ENCODE results near the gene TNFAIP2. TPM values are rescaled to one million over a fixed set of nuclear protein-coding genes. Genes with fewer than 3 reads are reported as not detected.

The TNFAIP2 gene
- total and polyA plus RNA-seq, 2 experiments from 2014 or later: 9.9 to 14.1 TPM

GRCh38 chr14:103111232-103111868 is 11.9 kb upstream of the TNFAIP2 start:
- Histone ChIP-seq H3K27me3 (ENCODE audit: insufficient read depth) (peaks cover 22% of the 10 kb centered on the region), H3K9me2 (ENCODE audit: insufficient read depth) (no peaks in the 10 kb centered on the region), H3K36me3 (ENCODE audit: insufficient read depth) (no peaks in the 10 kb centered on the region), H2AFZ (no peak overlapping the region), H3K27ac (ENCODE audit: low read depth) (no peak overlapping the region), H3K4me2 (peak overlapping the region; percentile 88), H3K4me1 (ENCODE audit: insufficient read depth) (peaks cover 21% of the 10 kb centered on the region), H4K20me1 (replicated peaks; ENCODE audit: insufficient read depth) (no peaks in the 10 kb centered on the region), H3K79me2 (replicated peaks; ENCODE audit: insufficient read depth) (no peaks in the 10 kb centered on the region), H3K4me3 (peak overlapping the region; percentile 56; the same call in 1 of the 2 replicates), H3F3A (replicated peaks; ENCODE audit: low read depth) (no peaks in the 10 kb centered on the region)
- no peaks in the 10 kb centered on the region; the same call in 2 of the 3 replicates for H3K36me3 Mint-ChIP-seq (ENCODE audit: low read depth)
- H3K27ac Mint-ChIP-seq: no peak overlapping the region
- no peaks in the 10 kb centered on the region for H3K9me3 Mint-ChIP-seq
- H3K4me3 Mint-ChIP-seq: peak overlapping the region; percentile 60; the same call in 2 of the 3 replicates
- no peak for TF ChIP-seq ETS1 (IDR thresholded peaks at IDR 0.05)
- TF ChIP-seq EZH2 (IDR thresholded peaks at IDR 0.05; ENCODE audit: low read depth, unreplicated experiment): no peak
- TF ChIP-seq ZNF114 (CRISPR knock-in tag; IDR thresholded peaks at IDR 0.05): no peak
- no peak for TF ChIP-seq ZNF462 (CRISPR knock-in tag; IDR thresholded peaks at IDR 0.05)
- no peak for TF ChIP-seq CREB1 (CRISPR knock-in tag; IDR thresholded peaks at IDR 0.05; ENCODE audit: low read depth)
- TF ChIP-seq ZNF331 (CRISPR knock-in tag; IDR thresholded peaks at IDR 0.05; ENCODE audit: low read depth): no peak
- peaks cover 31% of the 10 kb centered on the region for H3K4me1 Mint-ChIP-seq
- peaks cover 37% of the 10 kb centered on the region for H3K27me3 Mint-ChIP-seq (ENCODE audit: insufficient read depth, low read depth, poor library complexity)
- DNase-seq (ENCODE audit: low spot score) (no peak), ATAC-seq (peak; percentile 6)

Data from GM23338 (cell line).